Posterior vena cava (tissue), 2 donors: Measurements from ENCODE around the gene MAFG. TPM values are rescaled to one million over a fixed set of nuclear protein-coding genes. Genes with fewer than 3 reads are reported as not detected.

ENCODE experiments used
- DNase-seq: peaks from one replicate; pipeline ENCODE4 v3.0.0-alpha.2; 2020; ENCODE audit warnings: low spot score
- intact Hi-C, 2 donors: fragments of 100-400 bp; cut with DNase I; formaldehyde crosslinking; loops; one replicate each; pipeline versions ENCODE4 v1.14.1 to v1.14.2; 2022 to 2023
- total RNA-seq, 2 donors: library from RNA; stranded (reverse); fragmentation: NEBNext Ultra II Directional; extraction: Animal tissue kit (Norgen Biotek cat#: 25700); gene quantifications; one replicate each; pipeline ENCODE4 v1.2.1, GENCODE V29; 2021
- donor health status: DM: yes; HTN: yes; CAD: no.
- donor health status: DM: yes; HTN: yes; CAD: no.

MAFG gene
- total RNA-seq, 2 donors from 2014 or later: 25.0 to 36.2 TPM

DNA sequence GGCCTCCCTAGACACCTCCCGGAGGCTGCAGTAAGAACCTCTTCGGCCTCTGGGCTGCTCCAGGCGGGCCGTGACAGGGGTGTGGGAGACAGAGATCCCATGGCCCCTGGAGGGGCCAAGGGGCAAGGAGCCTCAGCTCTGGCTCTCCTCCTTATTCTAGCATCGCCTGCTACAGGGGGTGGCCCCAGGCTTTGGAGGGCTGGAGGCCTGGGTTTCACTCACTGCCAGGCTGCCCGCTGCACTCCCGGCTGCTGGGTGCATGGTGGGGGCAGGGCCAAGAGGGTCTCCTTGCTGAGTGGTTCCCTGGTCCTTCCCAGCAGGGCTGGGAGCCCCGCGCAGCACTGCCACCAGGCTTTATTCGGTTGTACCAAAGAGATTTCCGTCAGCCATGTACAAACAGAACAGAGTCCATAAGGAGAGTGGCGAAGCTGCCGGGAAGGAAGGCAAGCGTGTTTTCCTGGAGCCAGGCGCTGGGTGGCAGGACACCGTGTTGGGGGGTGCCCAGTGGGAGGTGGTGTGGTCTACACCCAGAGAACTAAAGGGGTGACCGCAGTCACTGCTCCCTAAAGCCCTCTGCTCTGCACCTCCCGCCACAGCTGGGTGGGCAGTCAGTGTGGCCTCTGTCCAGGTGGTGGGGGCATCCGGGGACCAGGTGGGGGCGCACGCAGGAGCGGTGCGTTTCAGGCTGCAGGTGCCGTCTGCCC is 23.5 kb downstream of the MAFG start:
- DNase-seq: no peak
- intact Hi-C loops: no loop called here

DNA sequence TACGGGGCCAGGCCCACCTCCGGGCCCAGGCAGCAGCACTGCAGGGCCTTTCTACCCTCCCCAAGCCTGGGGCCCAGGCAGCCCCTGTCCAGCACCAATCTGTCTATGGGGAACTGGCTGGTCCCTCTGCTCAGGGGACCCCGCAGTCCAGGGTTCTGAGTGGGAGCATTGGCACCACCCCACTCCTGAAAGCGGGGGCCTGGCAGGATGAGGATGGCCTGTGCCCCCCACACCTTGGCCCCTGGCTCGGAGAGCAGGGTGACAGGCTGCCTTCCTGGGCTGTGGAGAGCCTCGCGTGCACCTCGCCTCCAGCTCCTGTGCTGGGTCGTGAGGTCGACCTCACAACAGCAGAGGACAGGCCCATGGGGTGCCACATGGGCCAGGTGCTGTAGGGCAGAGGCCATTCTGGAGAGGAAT is 24.1 kb downstream of the MAFG start:
- intact Hi-C loops: no loop called here
- no peak for DNase-seq

DNA sequence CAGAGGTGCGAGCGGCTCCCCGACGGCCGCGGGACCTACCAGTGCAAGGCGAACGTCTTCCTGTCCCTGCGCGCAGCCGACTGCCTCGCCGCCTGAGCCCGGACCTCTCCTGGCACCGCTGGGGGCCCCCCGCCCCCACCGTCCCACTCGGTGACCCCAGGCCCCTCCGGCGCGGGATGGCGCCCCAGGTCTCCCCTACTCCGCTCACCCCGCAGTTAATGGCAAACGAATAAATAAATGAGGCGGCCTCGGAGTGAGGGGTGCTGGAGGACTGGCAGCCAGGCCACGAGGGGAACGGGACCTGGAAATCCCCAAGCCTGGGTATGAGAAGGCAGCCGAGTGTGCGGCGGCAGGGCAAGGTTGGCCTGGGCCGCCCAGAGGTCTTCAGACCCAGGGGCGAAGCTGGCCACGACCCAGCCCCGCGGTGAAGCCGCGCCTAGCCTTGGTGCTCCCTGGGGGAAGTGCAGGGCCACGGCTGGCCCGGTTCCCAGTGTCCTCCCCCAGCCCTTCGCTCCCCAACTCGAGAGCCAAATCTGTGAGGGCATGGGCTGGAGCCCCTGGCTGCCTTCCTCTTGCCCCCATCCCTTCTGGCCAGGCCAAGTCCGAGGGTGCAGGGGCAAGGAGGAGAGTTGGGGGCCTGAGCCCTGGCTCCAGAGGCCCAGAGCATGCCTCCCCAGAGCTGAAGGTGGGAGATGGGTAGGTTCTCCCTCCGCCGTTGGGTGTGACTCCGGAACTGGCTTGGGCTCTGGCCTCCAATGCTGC is 24.7 kb downstream of the MAFG start:
- intact Hi-C loops: no loop called here
- no peak for DNase-seq

DNA sequence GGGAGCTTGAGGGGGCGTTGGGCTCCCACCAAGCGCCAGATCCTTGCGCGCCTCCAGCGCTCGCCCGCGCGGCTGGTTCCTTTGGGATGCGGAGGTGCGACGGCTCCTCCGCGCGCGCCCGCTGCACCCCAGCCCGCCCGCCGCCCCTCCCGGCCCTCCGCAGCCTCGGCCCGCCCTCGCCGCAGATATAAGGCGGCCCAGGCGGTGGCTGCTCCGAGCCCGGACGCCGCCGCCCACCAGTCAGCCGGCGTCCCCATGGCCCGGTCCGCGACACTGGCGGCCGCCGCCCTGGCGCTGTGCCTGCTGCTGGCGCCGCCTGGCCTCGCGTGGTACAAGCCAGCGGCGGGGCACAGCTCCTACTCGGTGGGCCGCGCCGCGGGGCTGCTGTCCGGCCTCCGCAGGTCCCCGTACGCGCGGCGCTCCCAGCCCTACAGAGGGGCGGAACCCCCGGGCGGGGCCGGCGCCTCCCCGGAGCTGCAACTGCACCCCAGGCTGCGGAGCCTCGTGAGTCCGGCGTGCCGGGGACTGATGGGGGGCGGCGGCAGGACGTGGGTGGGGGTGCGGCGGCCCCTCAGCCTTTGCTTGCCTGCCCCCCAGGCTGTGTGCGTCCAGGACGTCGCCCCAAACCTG is 25.4 kb downstream of the MAFG start, which contains the start of gene NPB:
Gene NPB, plus strand, starts transcription at position 216 of the 630 bp plus-strand sequence. Its CDS starts 40 bp downstream, at position 256.
- DNase-seq: no peak

DNA sequence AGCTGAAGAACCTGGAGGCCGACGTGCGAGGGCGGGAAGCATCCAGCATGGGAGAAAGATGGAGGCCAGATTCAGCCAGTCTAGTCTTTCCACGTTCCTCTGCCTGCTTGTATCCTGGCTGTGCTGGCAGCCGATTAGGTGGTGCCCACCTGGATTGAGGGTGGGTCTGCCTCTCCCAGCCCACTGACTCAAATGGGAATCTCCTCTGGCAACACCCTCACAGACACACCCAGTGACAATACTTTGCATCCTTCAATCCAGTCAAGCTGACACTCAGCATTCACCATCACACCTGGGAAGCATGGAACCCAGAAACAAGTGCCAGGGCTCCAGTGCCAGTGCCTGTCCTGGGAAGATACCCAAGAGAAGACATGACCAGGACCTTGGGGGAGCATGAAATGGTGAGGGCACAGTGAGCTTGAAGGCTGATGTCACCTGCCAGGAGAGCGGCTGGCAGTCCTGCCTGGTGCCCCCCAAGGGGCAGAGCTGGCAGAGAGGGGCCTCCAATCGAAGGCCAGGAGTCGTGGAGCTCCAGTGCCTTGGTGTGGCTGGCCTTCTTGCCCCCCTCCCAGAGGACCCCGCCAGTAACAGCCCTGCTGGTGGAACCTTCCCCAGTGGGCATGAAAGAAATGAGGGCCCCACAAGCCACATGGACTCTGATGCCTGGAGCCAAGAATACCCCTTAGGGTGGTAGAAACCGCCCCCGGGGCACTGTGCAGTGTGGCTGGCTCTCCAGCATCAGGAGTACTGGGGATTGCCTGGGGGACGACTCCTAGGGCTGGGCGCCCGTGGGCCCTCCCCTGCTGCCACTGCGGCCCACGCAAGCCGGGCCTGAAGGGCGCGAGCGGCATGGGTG is 26.1 kb downstream of the MAFG start:
- no peak for DNase-seq

More for the DNA sequence above, 25.4 kb downstream of the MAFG start, which contains the start of gene NPB:
- intact Hi-C loops: no loop called here

DNA sequence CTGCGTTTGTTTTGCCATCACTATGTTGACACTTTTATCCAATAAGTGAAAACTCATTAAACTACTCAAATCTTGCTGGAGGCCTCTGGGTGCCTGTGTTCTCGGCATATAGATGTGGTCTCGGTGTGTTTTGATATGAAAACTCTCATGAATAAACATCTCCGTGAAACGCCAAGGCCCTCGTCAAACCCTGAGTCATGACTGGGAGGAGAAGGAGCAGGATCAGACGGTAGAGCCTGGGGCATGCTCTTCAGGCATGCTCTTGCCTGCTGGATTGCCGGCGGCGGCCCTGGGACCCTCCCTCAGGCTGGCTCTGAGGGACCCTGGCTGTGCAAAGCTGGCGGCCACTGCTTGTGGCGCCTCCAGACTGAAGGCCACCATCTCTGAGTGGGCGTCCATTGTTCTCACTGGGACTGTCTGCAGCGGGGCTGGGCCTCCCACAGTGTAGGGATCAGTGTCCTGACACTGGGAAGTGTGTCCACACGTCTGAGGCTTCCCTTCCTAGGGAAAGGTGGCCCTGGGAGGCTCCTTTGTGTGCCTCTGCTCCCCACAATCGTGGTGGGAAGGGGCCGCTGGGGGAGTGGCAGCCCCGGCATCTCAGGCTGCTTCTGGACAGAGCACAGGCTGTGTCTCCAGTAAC is 27.2 kb downstream of the MAFG start:
- DNase-seq: no peak
- intact Hi-C loops: no loop called here

More for the DNA sequence above, 26.1 kb downstream of the MAFG start:
- intact Hi-C loops: no loop called here

DNA sequence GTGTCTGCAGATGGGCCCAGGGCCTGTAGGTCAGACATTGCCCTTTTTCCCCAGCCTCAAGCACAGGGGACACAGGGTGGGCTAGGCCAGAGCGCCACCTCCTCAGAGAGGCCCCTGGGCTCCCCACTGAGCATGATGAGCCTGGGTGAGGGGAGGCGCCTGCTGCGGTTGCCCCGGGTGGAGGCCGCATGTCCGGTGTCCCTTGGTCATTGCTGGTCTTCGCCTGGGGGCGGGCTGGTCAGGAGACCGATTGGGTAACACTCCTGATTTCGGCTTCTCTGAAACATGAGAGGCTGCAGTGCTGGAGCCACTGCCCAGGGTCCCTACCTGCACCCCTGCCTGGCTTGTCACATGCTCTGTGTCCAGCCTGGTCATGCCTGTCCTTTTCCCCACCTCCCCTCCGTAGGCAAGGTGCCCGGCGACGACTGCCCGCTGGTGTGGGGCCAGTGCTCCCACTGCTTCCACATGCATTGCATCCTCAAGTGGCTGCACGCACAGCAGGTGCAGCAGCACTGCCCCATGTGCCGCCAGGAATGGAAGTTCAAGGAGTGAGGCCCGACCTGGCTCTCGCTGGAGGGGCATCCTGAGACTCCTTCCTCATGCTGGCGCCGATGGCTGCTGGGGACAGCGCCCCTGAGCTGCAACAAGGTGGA is 27.9 kb downstream of the MAFG start:
- intact Hi-C loops: no loop called here

DNA sequence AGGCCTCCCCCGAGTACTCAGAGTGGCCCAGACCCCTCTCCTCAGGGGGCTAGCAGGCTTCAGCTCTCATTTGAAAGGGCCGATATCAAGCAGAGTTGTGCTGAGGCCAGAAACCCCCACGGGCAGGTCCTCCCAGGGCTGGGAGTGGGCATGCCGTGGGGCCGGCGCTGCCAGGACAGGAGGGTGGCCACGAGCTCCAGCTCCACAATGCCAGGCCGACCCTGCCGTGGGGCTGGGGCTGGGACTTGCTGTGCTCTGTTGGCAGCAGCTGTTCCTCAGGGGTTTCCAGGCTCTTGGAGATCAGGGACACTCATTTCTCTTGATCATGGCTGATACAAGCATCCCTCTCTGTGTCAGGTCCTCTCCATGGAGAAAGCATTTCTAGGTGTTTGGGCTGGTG is 28.6 kb downstream of the MAFG start:
- intact Hi-C loops: no loop called here
- no peak for DNase-seq

More for the DNA sequence above, 27.9 kb downstream of the MAFG start:
- DNase-seq: peak; percentile 74

DNA sequence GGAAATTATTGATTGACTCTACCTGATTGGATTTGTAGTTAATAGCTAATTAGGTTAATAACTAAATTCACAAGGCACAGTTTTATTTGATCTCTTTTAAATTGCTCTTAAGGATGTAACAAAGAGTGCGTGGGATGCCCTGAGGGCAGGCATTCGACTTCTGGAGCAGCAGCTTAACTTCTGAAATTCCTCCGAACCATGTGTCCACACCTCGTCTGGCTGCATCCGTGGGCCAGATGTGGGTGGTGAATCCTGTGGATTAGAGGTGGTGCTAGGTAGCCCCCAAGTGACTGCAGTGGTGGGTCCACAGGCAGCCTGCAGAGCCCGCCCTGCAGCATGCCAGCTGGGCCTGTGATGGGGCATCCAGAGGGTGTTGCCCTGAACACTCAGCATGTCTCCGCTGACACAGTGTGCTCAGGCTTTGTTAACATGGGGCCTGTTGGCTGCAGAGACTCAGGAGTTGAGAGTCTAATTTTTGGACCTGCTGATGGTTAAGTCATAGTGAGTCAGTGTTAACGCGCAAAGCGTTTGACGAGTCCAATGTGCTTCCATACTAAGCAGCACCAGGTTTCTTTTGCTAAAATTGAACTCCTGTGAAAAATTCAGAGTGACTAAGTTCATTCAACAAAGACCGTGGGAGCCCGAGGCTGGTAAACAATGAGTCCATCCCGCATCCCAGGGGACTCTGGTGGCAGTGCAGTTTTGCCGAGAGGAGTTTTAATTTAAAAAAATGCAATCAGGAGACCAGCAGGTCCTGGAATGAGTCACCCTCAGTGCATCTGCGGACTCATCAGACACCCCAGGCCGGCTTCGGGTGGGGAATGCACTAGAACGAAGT is 29.3 kb downstream of the MAFG start:
- DNase-seq: no peak
- intact Hi-C loops: no loop called here

DNA sequence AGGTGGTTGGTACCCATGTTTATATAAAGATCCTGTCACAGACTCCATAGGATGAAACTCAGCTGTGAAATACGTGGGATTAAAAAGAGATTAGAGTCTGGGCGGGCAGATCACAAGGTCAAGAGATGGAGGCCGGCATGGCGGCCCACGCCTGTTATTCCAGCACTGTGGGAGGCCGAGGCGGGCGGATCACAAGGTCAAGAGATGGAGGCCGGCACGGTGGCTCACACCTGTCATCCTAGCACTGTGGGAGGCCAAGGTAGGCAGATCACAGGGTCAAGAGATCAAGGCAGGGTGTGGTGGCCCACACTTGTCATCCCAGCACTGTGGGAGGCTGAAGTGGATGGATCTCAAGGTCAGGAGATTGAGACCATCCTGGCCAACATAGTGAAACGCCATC is 32.1 kb downstream of the MAFG start:
- DNase-seq: no peak
- intact Hi-C loops: no loop called here

DNA sequence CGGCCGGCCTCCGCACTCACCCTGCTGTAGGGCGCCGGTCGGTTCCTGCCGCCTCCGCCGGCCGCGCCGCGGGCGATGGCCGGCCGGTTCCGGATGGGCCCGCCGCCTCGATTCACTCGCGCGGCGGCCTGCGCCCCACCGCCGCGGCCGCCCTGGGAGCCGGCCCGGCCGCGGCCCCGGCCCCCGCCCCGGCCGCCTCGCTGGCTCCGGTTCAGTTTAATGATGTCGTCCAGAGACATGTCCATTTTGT is 36.3 kb downstream of the MAFG start:
- no peak for DNase-seq
- intact Hi-C loops: no loop called here

DNA sequence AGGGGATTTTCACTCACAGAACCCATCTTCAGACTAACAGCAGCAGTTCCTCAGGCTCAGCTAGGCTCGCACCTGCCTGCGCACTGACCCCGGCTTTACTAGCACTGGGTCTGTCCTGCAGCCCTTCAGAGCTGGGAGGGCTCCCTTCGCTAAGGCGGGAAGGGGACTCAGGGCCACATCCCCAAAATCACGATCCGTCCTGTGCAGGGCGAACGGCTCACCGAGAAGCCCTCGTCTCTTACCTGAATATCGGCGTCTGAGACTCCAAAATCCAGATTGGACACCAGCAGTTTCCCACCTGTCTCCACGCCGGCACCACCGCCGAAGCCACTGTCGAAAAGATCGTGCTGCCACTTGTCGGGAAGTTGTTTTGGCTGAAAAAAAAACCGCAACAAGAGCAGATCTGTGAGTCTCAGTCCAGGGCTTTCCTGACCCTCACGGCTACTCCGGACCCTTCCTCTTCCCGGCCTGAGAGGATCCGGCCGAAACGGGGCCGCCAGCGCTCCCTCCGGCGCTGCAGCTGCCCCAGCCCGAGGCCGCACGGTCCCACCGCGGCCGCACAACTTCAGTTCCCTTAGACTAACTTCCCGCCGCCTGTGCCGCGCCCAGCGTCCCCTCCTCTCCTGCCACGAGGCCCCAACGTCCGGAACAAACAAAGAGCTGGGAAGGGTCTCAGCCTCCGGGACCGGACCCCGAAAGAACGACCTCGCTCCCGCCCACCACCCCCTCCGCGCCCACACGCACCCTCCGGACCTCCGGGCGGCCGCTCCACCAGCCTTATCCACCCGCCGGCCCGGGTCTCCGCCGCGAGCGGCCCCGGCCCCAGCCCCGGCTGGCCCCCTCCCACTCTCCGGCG is 36.9 kb downstream of the MAFG start:
- no peak for DNase-seq
- intact Hi-C loops: no loop called here

DNA sequence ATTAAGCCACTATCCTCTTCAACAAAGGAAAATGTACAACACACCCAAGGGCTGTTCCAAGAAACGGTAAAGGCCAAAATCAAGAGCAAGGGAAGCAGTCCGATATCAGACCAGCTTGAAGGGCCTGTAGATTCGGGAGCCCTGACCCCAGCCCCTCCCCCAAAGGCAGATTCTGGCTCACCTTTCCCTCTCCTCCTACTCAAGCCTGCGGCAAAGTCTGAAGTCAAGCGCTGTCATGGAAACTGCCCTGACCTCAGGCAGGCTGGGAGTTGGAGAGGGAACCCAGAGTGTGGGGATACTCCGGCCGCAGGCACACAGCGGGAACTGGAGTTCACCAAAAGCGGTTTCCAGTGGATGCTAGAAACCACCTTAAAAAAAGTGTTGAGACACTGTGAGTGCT is 37.9 kb downstream of the MAFG start:
- intact Hi-C loops: no loop called here
- no peak for DNase-seq

DNA sequence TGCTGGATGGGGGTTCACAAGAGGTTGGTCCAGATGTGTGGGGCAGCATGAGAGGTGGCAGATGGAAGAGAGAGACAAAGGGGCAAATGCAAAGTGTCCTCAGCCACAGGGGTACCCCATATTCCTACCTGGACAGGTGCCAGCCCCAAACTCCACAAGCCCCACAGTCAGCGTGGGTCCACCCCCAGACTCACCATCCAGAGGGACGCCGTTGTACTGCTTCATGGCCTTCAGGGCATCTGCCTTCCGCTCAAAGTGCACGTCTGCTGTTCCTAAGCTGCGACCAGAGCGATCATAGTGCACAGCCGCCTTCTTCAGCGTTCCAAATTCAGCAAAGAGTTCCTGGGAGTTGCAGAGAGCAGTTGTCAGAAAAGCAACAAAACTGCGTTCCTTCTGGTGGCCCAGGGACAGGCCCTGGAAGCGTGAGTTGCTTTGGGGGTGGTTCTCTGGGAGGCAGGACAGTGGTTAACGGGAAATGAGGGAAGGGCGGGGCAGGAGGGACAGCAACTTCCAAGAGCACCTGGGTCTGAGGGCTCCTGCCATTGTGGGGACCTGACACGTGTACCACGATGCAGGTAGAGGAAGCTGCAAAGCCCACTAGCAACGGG is 38.4 kb downstream of the MAFG start:
- no peak for DNase-seq
- intact Hi-C loops: no loop called here

DNA sequence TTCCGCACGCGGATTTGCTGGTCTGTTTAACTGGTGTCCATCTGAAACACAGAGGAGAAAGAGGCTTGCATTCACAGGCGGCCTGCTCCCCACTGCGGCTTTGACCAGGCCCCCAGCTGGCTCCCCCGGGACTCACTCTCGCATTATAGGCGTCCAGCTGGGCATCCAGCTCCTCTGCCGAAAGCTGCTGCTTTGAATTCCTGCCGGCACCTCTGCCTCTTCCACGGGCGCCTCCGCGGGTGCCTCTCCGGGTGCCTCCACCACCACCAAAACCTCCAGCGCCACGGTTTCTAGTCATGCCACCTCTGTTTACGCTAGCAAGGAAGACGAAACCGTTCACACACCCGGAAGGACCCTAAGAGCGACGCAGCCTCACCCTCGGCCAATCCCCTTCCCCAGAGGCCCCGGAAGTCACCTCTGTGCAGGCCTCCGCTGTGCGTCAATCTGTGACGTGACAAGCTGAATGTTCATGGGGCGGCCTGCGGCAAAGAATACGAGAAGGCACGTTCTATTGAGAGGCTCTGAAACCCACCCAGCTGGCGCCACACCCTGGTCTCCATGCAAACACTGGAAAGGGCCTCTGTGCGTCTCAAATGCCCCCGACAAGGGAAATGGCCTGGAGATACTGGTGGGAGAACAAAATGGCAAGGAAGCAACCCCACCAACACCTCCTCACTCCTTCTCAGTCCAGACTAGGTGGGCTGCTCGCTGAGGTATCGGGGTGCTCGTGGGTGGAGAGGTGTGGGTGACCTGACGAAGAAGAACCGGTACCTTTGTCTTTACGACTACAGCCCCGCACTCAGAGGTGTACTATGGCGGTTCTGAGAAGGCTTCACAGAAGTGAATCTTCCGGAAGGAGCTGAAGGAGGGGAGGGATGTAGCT is 39.2 kb downstream of the MAFG start:
- no peak for DNase-seq

More for the DNA sequence above, 39.2 kb downstream of the MAFG start:
- intact Hi-C loops: no loop called here
